Measurements from ENCODE around the gene IPCEF1.
A peak's percentile ranks its signal among the peaks of the same experiment; 100 is the strongest.
"Not testable (repeated sequence)": the region's sequence is repeated elsewhere in the genome, so short reads cannot be mapped to it uniquely, and the experiment has no call there.

IPCEF1 gene

GRCh38 chr6:154370545-154370944 lies 13.9 kb upstream of the IPCEF1 start:
- DNase-seq = peak; percentile 53

GRCh38 chr6:154367839-154368695 lies 11.5 kb upstream of the IPCEF1 start:
- DNase-seq = peak; percentile 69

GRCh38 chr6:154367336-154367735 lies 10.7 kb upstream of the IPCEF1 start:
- peak; percentile 46 for DNase-seq

GRCh38 chr6:154363821-154364220 lies 7.2 kb upstream of the IPCEF1 start:
- DNase-seq = no peak

GRCh38 chr6:154361476-154361875 lies 4.9 kb upstream of the IPCEF1 start:
- no peak for DNase-seq

GRCh38 chr6:154360476-154360875 lies 3.9 kb upstream of the IPCEF1 start:
- DNase-seq = no peak

GRCh38 chr6:154359679-154360078 lies 3.1 kb upstream of the IPCEF1 start:
- DNase-seq = no peak

- peak; percentile 44 for DNase-seq
Measured at GRCh38 chr6:154359161-154359574, 2.6 kb upstream of the IPCEF1 start.

- no peak for DNase-seq
Measured at GRCh38 chr6:154358019-154358545, 1.5 kb upstream of the IPCEF1 start.

GRCh38 chr6:154356113-154356512 lies 490 bp downstream of the IPCEF1 start:
- DNase-seq = no peak

- no peak for DNase-seq
Measured at GRCh38 chr6:154354265-154354777, 2.3 kb downstream of the IPCEF1 start.

GRCh38 chr6:154353626-154354025 lies 3.0 kb downstream of the IPCEF1 start:
- no peak for DNase-seq

- peak; percentile 85 for DNase-seq
Measured at GRCh38 chr6:154352898-154353585, 3.6 kb downstream of the IPCEF1 start.

- no peak for DNase-seq
Measured at GRCh38 chr6:154350293-154350692, 6.3 kb downstream of the IPCEF1 start.

GRCh38 chr6:154347981-154348380 lies 8.6 kb downstream of the IPCEF1 start:
- no peak for DNase-seq

- DNase-seq = no peak
Measured at GRCh38 chr6:154345811-154346210, 10.8 kb downstream of the IPCEF1 start.

- DNase-seq = no peak
Measured at GRCh38 chr6:154343473-154344308, 12.9 kb downstream of the IPCEF1 start.

- DNase-seq = no peak
Measured at GRCh38 chr6:154341871-154342270, 14.7 kb downstream of the IPCEF1 start.

GRCh38 chr6:154341336-154341735 lies 15.3 kb downstream of the IPCEF1 start:
- DNase-seq = peak; percentile 54

- DNase-seq = no peak
Measured at GRCh38 chr6:154337406-154338005, 19.1 kb downstream of the IPCEF1 start.

- DNase-seq = not testable (repeated sequence)
Measured at GRCh38 chr6:154334147-154334546, 22.5 kb downstream of the IPCEF1 start.

GRCh38 chr6:154331750-154332149 lies 24.9 kb downstream of the IPCEF1 start:
- DNase-seq = no peak
